Suprapubic skin (tissue), 4 donors: ENCODE results near the gene SIGLEC6.

Source experiments
- POLR2A ChIP-seq, 2 donors: fragments of 450-650 bp; IDR thresholded peaks; one replicate each; pipeline ENCODE4 v1.6.1; 2017; ENCODE audit warnings: antibody characterized with exemption in 2 of 2, mild to moderate bottlenecking in 2 of 2, moderate library complexity in 2 of 2
- POLR2AphosphoS5 ChIP-seq, 3 donors: sonication (generic); formaldehyde crosslinking; IDR thresholded peaks; one replicate each; pipeline ENCODE4 v1.6.1; 2017; ENCODE audit warnings: antibody characterized with exemption in 3 of 3
- TF ChIP-seq, protein P1 (sequence below), 2 donors: fragments of 200-600 bp in 1 of 2; fragments of 450-650 bp in 1 of 2; sonication (generic) in 1 of 2; IDR thresholded peaks; one replicate each; pipeline ENCODE4 v1.5.1; 2016 to 2019; ENCODE audit warnings: antibody characterized with exemption in 2 of 2, mild to moderate bottlenecking in 1 of 2, moderate library complexity in 1 of 2

DNA sequence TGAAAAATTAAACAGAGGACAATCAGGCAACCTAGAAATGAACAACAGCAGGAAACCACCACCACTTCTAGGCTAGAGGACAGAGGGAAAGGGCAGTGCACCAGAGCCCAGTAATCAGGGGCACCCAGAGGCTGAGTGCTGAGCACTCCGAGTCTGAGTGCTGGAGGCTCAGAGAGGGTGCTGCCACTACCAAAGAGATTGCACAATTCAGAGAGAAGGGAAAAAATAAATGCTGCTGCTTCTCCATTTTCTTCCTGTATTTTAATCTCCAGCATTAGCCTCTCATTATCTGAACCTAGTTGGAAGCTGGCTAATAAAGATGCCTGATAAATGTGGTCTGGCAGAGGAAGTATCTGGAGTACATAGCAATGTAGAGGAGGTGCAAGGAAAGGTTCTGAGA lies 27.8 kb upstream of the SIGLEC6 start:
- TF ChIP-seq, protein P1, sequence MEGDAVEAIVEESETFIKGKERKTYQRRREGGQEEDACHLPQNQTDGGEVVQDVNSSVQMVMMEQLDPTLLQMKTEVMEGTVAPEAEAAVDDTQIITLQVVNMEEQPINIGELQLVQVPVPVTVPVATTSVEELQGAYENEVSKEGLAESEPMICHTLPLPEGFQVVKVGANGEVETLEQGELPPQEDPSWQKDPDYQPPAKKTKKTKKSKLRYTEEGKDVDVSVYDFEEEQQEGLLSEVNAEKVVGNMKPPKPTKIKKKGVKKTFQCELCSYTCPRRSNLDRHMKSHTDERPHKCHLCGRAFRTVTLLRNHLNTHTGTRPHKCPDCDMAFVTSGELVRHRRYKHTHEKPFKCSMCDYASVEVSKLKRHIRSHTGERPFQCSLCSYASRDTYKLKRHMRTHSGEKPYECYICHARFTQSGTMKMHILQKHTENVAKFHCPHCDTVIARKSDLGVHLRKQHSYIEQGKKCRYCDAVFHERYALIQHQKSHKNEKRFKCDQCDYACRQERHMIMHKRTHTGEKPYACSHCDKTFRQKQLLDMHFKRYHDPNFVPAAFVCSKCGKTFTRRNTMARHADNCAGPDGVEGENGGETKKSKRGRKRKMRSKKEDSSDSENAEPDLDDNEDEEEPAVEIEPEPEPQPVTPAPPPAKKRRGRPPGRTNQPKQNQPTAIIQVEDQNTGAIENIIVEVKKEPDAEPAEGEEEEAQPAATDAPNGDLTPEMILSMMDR (IDR thresholded peaks at IDR 0.05) = no peak
- TF ChIP-seq POLR2A (IDR thresholded peaks at IDR 0.05) (no peak), POLR2AphosphoS5 (IDR thresholded peaks at IDR 0.05) (no peak)
